Measurements from ENCODE around the gene THADA. TPM values are rescaled to one million over a fixed set of nuclear protein-coding genes. Genes with fewer than 3 reads are reported as not detected.

THADA gene
- total and polyA plus RNA-seq, 8 donors, result 32.9 to 42.7 (median 37.2) TPM

GRCh38 chr2:43491065-43491639 lies 104.7 kb downstream of the THADA start:
- H3K4me1 ChIP-seq, result peaks cover 0 to 7% of the 10 kb centered on the region in 2 donors
- DNase-seq (no peak), ATAC-seq (no peak)
- no peak overlapping the region for H3K4me3 ChIP-seq
- intact Hi-C loops (cut with DNase I), result no loop called here
- no peaks in the 10 kb centered on the region for H3K9me3 ChIP-seq
- H3K27me3 ChIP-seq, result no peaks in the 10 kb centered on the region
- no peaks in the 10 kb centered on the region for H3K36me3 ChIP-seq
- no peak overlapping the region for H3K27ac ChIP-seq
- no peak for TF ChIP-seq CTCF (IDR thresholded peaks at IDR 0.05)

- intact Hi-C loops (cut with DNase I), result no loop called here
- no peak for TF ChIP-seq CTCF (IDR thresholded peaks at IDR 0.05)
- Histone ChIP-seq H3K27ac (no peak overlapping the region), H3K4me3 (no peak overlapping the region), H3K4me1 (peaks cover 0 to 8% of the 10 kb centered on the region in 2 donors), H3K36me3 (no peaks in the 10 kb centered on the region), H3K9me3 (no peaks in the 10 kb centered on the region), H3K27me3 (no peaks in the 10 kb centered on the region)
- no peak for ATAC-seq
- no peak for DNase-seq
Measured at GRCh38 chr2:43490252-43490786, 105.5 kb downstream of the THADA start.

- TF ChIP-seq CTCF (IDR thresholded peaks at IDR 0.05), result no peak
- no peak for ATAC-seq
- Histone ChIP-seq H3K36me3 (no peaks in the 10 kb centered on the region), H3K4me1 (peaks cover 0 to 17% of the 10 kb centered on the region in 2 donors), H3K4me3 (no peak overlapping the region), H3K9me3 (no peaks in the 10 kb centered on the region), H3K27me3 (no peaks in the 10 kb centered on the region), H3K27ac (no peak overlapping the region)
- intact Hi-C loops (cut with DNase I), result loop anchor here in 1 of 2 donors (10.0 kb wide), 2 partner anchors 254 to 544 kb away; no protein-coding TSS in a partner anchor
- DNase-seq, result no peak
Measured at GRCh38 chr2:43488737-43489136, 107.1 kb downstream of the THADA start.

GRCh38 chr2:43486603-43487002 lies 109.2 kb downstream of the THADA start:
- Histone ChIP-seq H3K4me3 (no peak overlapping the region), H3K27ac (peak overlapping the region; percentile 61), H3K4me1 (peaks cover 0 to 26% of the 10 kb centered on the region in 2 donors), H3K9me3 (no peaks in the 10 kb centered on the region), H3K36me3 (no peaks in the 10 kb centered on the region), H3K27me3 (no peaks in the 10 kb centered on the region)
- intact Hi-C loops (cut with DNase I), result loop anchor here in 1 of 2 donors (10.0 kb wide), 2 partner anchors 252 to 542 kb away; no protein-coding TSS in a partner anchor
- ATAC-seq, result peak; percentile 71
- TF ChIP-seq CTCF (IDR thresholded peaks at IDR 0.05), result no peak
- DNase-seq, result peak in 1 of 4 donors; percentile 41

- intact Hi-C loops (cut with DNase I), result loop anchor here in 1 of 2 donors (10.0 kb wide), 2 partner anchors 250 to 540 kb away; no protein-coding TSS in a partner anchor
- no peaks in the 10 kb centered on the region for H3K9me3 ChIP-seq
- H3K4me1 ChIP-seq, result peaks cover 0 to 22% of the 10 kb centered on the region in 2 donors
- H3K4me3 ChIP-seq, result no peak overlapping the region
- ATAC-seq (peak; percentile 79), DNase-seq (peak in 2 of 4 donors; percentile 72 to 87)
- TF ChIP-seq CTCF (IDR thresholded peaks at IDR 0.05), result peak; percentile 46 to 57
- H3K27ac ChIP-seq, result no peak overlapping the region
- H3K36me3 ChIP-seq, result no peaks in the 10 kb centered on the region
- no peaks in the 10 kb centered on the region for H3K27me3 ChIP-seq
Measured at GRCh38 chr2:43484323-43484930, 111.4 kb downstream of the THADA start.
